NOMO-1 treated with dmso at 0.1 percent for 144 hours (cell line): ENCODE results near the gene CHCHD4.

Source experiments
- DNase-seq: peaks from one replicate; lab custom pipeline; 2025; ENCODE audit not compliant: unreplicated experiment; lab: John Stamatoyannopoulos, UW

The CHCHD4 gene

DNA sequence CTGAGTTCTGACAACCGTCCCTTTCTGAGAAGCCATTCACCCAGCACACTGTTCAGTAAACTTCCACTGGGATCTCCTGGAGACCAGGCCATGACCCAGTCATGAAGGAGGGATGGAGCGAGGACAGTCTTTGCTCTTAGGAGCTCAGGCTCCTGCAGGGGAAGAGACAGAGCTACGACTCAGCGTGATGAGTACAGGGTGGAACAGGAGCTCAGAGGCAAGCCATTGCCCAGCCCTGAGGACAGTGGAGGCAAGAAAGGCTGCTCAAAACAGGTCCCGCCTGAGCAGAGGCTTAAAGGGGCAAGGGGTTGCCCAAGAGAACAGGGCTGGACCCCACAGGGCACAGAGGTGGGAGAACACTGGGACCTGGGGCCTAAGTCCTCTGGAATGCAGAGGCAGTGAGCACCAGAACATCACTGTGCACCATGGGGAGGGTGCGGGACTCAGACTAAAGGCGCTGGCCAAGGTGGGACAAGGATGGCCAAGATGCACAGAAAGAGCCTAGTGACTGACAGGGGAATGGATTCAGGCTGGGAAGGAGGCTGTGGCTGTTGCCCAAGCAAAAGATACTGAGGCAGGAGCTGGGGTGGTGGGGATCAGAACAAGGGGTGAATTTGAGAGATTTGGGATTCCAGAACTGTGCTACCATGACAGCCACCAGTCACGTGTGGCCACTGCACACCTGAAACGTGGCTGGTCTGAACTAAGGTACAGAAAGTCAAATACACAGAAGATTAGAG is 26.0 kb upstream of the CHCHD4 start:
- DNase-seq = no peak

DNA sequence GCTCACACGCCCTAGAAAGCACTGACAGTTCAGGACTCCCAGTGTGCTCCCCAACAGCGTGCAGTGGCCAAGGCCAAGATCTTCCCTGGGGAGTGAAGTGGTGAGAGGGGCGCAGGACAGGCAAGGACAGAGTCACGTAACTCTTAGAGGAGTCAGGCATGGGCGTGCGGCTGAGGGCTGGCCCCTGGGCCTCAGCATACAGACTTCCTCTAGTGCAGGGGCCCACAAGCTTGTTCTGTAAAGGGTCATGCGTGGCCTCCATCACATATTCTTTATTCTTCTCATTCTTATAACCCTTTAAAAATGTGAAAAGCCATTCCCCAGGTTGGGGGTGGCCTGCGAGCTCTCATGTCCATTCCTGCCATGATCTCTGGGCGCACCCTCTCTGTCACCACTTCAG is 25.4 kb upstream of the CHCHD4 start:
- DNase-seq = no peak

DNA sequence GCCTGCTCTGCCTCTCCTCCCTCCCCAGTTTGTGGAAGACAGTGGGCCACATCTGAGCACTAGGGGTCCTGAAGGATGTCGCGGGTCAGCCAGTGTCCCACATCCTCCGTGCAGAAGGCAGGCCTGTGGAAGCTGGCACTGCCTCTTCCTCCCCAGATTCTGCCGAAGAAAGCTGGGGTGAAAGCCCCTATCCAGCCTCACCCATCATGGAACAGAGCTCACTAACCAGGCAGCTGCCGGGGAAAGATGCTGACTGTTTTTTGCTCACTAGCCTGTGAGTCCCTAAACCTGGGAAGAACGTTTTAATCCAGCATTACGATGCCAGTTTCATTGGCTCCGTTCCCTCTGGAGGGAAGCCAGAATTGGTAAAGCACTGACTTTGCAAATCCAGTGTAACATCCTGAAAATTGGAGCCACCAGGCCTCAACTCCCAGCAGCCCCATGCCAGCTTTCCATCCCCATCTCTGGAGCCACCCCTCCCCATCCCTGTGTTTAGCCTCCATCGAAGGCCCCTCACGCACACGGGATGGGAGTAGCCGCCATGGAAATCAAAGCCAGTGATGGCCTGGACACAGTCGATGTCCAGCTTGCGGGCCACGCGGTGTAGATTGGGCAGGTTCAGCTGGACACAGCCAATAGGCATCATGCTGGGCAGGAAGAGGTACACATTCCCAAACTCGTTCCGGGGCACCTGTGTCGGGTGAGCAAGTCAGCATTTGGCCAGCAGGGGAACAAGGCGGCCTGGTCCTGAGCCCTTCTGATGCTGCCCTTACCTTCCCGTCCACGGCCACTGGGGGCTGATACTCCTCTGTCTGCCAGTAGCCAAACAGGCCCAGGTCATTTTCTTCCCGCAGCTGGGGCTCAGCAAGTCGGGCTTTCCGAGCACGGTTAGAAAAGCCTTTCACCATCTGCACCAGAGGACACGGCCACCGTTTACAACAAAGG is 23.6 kb upstream of the CHCHD4 start:
- DNase-seq = no peak

DNA sequence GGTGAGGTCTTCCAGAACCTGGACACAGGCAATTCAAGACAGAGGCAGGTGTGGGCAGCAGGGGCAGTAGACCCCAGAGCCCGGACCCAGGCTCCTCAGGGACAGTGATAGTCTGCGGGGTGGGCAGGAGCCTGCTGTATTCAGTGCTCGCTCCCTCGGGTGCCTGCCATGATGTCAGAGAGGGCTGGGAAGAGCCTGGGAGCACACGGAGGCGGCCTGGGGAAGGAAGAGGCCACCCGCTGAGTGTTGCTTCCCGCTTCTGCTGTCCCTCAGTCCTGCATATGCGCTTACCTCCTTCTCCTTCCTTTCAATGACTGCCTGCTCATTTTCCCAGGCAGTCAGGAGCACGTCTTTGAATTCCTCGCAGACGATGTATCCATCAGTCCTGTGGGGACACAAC is 22.9 kb upstream of the CHCHD4 start:
- no peak for DNase-seq

DNA sequence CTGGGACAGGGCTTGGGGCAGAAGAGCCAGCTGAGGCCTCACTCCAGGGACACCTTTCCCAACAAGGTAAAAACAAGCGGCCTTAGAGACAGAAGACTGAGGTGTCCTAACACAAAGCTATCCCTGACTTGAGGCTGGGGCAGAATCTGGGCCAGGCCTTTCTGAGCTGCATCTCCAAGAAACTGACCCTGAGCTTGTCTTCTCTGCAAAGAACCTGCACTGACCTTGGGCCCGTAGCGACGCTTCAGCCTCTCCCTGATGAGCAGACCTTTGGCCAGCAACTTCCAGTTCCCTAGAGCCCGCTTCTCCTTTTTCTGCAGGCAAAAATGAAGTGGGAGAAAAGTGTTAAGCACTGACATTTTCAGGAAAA is 22.4 kb upstream of the CHCHD4 start:
- no peak for DNase-seq

DNA sequence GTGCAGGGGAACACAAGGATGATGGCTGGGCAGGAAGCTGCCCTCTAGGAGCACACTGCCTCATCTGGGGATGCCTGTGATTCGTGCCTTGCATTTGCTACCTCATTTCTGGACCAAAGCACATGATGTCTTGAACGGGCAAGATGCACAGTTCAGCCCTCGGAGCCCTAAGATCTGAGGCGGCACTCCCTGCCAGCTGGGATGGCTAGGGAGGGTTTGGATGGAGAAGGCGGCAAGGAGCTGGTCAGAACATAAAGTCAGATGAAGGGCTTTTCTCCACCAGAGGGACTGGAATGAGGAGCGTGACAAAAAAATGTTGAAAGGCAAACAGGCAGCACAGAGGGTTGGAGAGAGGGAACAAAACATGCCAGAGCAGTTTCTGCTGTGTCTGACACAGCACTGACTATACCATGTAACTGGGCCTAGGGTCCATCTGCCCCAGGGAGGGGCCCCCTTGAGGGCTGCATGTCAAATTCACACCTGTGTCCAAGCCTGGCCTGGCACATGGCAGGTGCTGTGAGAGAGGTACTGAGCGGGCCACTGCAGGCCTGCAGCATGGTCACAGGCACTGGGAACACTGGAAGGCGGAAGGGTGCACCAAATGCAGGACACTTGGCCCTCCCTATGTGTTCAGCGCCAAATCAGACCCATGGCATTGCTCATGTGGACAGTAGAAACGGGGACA is 21.9 kb upstream of the CHCHD4 start:
- no peak for DNase-seq

DNA sequence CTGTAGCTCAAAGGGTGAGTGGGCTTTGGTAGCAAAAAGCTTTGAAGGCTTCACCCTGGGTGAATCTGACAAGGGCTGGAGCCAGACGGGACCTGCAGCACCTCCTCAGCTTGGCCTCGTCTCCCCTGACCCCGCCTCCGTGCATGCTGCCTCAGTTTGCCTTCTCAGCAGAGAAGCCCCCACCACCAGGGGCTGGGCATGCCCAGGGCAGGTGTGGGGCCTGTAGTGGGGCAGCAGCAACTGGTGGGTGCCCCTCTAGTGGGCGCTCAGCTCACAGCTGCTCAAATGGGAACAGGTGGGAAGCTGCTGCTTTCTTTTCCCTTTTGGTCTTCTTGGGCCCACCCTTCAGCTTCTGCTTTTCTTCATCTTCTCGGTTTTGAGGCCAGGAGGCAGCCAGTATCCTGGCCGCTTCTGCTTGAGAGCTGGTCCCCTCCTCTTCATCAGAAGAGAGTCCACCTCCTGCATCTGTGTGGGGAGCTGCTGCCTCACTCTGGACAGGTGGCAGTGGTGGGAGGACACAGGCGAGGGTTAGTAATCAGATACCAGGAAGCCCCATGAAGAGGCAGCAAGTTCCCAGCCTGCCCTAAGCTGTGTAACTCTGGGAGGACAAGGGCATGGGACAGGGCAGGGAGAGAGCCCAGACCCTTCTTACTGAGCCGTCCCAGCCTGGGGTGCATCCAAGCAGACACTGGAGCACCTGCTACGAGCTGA is 21.2 kb upstream of the CHCHD4 start:
- no peak for DNase-seq

DNA sequence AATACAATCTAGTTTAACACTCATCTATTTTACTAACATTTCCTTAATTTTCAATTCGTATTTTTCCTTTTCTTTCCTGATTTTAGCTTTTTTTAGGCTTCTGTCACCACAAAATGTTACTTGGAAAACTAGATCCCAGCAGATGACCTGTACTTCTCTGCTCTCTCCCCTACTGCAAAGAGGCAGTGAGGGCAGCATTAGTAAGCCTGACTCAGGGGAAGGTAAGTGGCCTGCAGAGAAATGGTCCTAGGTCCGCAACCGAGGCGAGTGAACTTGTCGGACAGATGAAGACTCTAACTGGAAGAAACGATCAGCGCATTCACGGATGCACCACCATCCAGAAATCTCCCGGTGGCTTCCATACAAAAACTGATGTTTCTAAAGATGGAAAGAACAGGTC is 20.6 kb upstream of the CHCHD4 start:
- DNase-seq = no peak

DNA sequence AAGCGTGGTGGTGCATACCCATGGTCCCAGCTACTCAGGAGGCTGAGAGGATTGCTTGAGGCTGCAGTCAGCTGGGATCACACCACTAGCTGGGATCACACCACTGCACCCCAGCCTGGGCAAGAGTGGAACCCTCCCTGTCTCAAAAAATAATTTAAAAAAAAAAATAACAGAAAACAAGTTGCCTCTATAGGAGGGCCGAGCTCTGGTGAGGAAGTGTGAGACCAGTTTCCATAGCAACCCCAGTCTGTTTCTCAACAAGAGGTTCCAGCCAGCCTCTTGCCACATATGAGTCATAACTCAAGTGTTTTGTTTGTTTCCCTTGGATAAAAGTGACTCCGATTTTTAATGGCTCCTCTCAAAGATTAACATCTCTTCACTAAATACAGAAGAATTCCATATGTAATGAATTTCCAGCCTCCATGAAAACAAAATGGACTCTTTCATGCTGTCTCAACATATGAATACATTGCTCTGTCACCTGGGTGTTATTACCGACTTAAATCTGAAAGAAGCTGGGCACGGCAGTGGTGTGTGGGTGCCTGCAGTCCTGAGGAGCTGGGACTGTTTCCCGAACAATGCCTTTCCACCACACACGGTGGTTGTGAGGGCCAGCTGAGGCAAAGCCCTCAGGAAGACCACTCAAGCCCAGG is 19.9 kb upstream of the CHCHD4 start:
- DNase-seq = peak; percentile 72

DNA sequence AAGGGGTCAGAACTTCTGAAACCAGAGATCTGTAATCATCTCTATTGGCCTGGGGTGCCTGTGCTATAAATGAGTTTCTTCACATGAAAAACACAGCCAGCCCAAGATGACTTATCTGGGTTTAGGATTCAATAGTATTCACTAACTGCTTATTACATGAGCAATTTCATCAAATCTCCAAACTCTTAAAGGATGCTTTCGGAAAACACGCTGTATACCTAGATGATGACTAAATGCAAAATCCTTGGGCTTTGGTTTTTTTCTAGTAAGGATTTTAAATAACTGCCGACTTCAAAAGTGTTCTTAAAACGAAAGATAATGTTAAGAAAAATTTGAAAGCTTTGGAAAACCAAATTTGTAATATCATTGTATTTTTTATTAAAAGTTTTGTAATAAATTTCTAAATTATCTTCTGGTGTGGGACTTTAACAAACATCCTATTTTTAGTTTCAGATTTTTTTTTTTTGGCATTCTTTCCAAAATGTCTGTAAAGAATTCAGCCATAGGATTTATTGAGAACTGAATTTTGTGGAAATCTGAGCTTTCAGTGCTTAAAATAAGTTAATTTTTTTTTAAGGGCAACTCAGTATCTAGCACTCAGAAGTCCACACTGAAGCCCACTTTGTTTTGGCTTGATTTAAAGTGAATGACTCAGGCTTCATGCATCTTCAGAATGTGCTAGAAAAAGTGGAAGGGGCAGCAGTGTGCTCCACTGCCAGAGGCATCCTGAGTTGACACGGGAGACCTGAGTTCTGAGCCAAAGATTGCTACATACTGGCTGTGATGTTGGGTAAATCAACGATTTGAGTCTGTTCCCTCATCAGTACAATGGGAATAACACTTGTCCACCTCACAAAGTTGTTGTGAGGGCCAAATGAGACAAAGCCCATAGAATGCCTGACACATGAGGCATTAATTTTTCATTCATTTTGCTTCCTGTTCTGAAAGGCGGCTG is 18.9 kb upstream of the CHCHD4 start:
- DNase-seq = no peak

DNA sequence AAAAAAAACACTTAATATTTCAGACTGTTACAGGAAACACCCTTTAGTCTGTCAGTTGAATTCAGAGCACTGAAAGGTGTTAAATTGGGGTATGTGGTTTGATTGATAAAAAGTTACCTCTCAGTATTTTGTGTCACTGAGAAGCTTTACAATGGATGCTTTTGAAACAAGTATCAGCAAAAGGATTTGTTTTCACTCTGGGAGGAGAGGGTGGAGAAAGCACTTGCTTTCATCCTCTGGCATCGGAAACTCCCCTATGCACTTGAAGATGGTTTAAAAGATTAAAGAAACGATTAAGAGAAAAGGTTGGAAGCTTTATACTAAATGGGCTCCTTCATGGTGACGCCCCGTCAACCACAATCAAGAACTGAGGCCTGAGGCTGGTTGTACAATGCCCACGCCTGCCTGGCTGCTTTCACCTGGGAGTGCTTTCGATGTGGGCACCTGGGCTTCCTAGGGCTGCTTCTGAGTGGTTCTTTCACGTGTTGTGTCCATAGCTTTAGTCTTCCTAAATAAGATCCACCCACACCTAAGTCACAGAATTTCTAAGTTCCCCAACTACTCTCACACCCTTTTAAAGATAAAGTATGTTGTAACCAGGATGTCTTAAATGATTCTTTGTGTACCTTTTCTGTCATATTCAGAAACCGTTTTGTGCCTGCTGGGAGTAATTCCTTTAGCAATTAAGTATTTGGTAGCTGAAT is 18.0 kb upstream of the CHCHD4 start:
- no peak for DNase-seq

DNA sequence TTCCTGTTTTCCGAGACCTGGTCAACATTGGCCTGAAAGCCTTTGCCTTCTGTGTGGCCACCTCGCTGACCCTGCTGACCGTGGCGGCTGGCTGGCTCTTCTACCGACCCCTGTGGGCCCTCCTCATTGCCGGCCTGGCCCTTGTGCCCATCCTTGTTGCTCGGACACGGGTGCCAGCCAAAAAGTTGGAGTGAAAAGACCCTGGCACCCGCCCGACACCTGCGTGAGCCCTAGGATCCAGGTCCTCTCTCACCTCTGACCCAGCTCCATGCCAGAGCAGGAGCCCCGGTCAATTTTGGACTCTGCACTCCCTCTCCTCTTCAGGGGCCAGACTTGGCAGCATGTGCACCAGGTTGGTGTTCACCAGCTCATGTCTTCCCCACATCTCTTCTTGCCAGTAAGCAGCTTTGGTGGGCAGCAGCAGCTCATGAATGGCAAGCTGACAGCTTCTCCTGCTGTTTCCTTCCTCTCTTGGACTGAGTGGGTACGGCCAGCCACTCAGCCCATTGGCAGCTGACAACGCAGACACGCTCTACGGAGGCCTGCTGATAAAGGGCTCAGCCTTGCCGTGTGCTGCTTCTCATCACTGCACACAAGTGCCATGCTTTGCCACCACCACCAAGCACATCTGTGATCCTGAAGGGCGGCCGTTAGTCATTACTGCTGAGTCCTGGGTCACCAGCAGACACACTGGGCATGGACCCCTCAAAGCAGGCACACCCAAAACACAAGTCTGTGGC is 17.1 kb upstream of the CHCHD4 start:
- DNase-seq = no peak

DNA sequence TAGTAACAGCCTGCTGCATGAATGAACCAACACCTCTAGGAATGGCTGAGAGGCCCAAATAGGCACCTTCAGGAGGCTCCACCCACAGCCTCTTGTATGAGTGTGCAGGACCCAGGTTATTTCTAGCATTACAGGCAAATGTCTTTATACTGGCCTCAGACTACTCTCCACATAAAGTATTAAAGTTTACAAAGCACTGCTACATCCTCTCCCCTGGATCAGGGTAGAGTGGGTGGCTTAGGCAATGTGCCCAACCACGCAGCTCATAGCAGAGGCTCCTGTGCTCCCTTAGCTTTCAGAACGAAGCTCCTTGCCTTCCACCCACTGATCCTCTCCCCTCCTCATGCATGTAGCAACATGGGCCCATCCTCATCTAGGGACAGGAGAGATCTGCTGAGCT is 16.5 kb upstream of the CHCHD4 start:
- DNase-seq = no peak

DNA sequence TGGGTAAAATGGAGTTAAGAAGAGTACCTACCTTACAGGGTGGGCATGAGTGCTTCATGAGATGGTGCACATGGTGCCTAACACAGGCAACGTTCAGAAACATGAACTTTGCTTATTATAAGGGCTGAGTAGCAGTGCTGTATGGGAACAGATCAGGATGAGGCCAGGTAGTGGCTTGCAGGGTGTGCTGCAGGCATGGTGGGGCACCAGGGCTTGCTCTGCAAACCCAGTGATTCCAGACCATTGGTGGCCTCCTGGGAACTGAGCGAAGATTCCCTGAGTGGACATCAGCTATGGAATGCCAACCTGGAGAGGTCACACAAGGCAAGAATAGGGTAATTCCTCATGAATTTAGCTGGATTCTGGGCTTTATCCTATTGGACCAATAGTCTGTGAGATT is 16.0 kb upstream of the CHCHD4 start:
- no peak for DNase-seq

DNA sequence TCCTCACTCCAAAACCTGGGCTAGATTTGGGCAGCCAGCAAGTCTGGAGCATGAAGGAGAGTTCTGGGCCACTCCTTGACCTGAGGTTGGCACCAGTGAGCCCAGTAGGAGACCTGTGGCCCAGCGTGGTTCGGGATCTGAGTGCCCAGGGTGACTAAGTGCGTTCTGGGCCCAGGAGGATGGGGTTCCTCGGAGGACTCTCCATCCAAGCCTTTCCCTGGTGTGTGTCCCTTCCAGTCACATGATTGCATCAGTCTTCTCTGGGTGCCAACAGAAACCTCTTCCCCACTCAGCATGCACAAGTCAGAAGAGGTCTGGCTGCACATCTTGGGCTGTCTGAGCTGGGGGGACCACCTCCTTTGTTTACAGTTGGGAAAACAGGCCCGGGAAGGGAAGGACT is 15.1 kb upstream of the CHCHD4 start:
- DNase-seq = no peak

DNA sequence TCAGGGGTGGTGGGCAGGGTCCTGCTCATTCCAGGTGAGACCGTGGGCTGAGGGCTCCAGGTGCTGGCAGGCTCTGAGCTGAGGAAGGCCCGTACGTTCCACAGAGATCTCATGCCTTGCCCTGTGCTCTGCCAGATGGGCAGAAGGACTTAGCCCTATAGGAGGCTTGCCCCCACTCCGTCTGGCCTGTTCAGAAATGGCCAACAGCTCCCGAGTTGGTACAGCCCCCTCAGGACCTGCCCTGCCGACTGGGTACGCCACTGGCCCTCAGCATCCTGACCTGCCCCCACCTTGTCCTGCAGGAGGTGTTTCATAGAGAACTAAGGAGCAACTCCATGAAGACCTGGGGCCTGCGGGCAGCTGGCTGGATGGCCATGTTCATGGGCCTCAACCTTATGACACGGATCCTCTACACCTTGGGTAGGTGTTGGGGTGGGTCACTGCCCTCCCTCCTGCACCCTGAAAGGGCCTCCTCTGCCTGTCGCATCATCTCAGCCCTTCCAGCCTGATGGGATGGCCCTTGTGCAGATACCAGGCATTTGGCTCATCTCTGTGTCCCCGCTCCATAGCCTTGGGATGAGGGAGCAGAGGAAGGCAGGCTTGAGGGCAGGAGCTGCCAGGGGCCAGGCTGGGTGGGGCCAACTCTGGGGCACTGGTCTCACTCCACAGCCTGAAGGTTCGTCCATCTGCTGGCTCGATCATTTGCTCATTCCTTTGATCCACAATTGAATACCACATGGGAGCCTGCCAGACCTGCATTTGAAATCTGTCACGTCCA is 14.4 kb upstream of the CHCHD4 start:
- DNase-seq = no peak

DNA sequence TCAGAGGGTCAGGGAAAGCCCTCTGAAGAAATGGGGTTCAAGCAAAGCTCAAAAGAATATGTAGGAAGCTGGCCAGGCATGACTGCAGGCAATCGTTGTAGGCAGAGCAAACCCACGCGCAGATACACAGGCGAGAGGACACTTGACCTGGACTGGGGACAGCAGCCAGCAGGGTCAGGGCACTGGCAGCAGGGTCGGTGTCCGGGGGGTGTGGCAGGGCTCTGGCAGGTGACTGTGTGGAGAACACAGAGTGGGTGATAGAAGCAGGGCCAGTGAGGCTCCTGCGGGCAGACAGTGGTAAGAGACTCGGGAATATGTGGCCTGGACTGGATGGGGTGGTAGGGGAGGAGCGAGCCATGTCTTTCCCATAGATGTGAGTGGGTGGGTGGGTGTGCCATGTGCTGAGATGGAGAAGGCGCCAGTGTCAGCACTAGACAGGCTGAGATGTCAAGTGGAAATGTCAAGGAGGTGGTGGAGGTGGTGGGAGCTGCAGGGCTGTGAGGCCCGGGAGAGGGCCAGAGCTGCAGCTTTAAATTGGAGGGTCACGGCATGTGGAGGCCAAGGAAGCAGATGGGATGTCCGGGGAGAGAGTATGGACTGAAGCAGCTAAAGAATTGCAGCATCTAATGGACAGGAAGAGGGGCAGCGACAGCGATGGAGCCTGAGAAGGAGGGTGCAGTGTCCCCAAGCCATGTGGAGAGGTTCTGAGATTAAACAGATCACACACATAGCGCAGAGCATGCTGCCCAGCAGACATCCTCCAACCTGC is 13.6 kb upstream of the CHCHD4 start:
- no peak for DNase-seq
